KMS-11 (cell line): Measurements from ENCODE around the gene P2RY14.

Source experiments
- H2AFZ ChIP-seq: fragments of 200-600 bp; sonication (generic); 2 replicates; pipeline ENCODE4 v1.6.1; 2016; ENCODE audit warnings: antibody characterized with exemption, mixed run types, low read depth
- H3K27ac ChIP-seq: fragments of 200-600 bp; sonication (generic); 2 replicates; pipeline ENCODE4 v1.6.1; 2016; ENCODE audit warnings: mild to moderate bottlenecking, mixed run types
- H3K27me3 ChIP-seq: fragments of 200-600 bp; sonication (generic); 2 replicates; pipeline ENCODE4 v1.6.1; 2017; ENCODE audit warnings: mild to moderate bottlenecking, low read depth, mixed run types, moderate library complexity; ENCODE audit not compliant: insufficient read depth
- H3K36me3 ChIP-seq: fragments of 200-600 bp; sonication (generic); 2 replicates; pipeline ENCODE4 v1.6.1; 2017; ENCODE audit warnings: mild to moderate bottlenecking, mixed run types; ENCODE audit not compliant: insufficient read depth
- H3K4me1 ChIP-seq: fragments of 200-600 bp; sonication (generic); 2 replicates; pipeline ENCODE4 v1.6.1; 2016; ENCODE audit warnings: mild to moderate bottlenecking, low read depth, mixed run types; ENCODE audit not compliant: poor library complexity, severe bottlenecking
- H3K4me2 ChIP-seq: fragments of 200-600 bp; sonication (generic); 2 replicates; pipeline ENCODE4 v1.7.0; 2016; ENCODE audit warnings: mild to moderate bottlenecking, mixed run types
- H3K4me3 ChIP-seq: fragments of 200-600 bp; sonication (generic); IDR thresholded peaks from 2 replicates; pipeline ENCODE4 v1.6.1; 2017; ENCODE audit warnings: low read depth, low read length, mixed read lengths; ENCODE audit not compliant: insufficient read depth
- H3K79me2 ChIP-seq: fragments of 200-600 bp; sonication (generic); 2 replicates; pipeline ENCODE4 v1.6.1; 2016; ENCODE audit warnings: low read depth, mixed run types; ENCODE audit not compliant: insufficient read depth
- H3K9ac ChIP-seq: fragments of 200-600 bp; sonication (generic); 2 replicates; pipeline ENCODE4 v1.6.1; 2016; ENCODE audit warnings: mild to moderate bottlenecking, mixed run types
- H4K20me1 ChIP-seq: fragments of 200-600 bp; sonication (generic); 2 replicates; pipeline ENCODE4 v1.6.1; 2016; ENCODE audit warnings: mild to moderate bottlenecking, mixed run types; ENCODE audit not compliant: insufficient read depth
- CTCF ChIP-seq: fragments of 200-600 bp; sonication (generic); conservative IDR thresholded peaks from 2 replicates; pipeline ENCODE4 v1.6.1; 2017; ENCODE audit warnings: low read depth, mild to moderate bottlenecking, antibody characterized with exemption, low read length, moderate library complexity, mixed read lengths

Gene P2RY14

DNA sequence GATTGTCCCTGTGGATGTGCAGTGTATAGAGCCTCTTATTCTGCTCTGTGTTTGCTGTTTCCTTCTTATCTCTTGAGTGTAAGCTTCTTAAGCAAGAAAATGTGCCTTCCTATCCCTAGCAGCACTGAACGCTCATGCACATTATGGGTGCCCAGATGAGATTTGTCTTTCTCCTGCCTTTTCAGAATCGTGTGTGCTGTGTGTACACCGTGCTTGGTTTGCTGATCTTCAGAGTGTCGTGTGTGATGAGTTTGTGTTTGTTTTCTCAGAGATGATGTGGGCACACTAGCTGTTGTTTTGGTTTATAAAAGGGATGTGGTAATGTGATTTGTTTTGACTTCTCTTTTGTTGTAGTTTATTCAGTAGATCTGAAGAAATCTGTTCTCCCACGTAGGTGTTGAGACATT is 95.1 kb downstream of the P2RY14 start:
- no peak overlapping the region for H3K4me2 ChIP-seq
- no peak overlapping the region for H2AFZ ChIP-seq
- H4K20me1 ChIP-seq, result no peaks in the 10 kb centered on the region
- no peak overlapping the region for H3K4me3 ChIP-seq
- H3K79me2 ChIP-seq, result no peaks in the 10 kb centered on the region
- no peak for TF ChIP-seq CTCF
- H3K27ac ChIP-seq, result no peak overlapping the region
- no peak overlapping the region for H3K9ac ChIP-seq
- no peaks in the 10 kb centered on the region for H3K36me3 ChIP-seq
- H3K4me1 ChIP-seq, result no peaks in the 10 kb centered on the region
- no peaks in the 10 kb centered on the region for H3K27me3 ChIP-seq

GRCh38 chr3:151182349-151183079 is 95.8 kb downstream of the P2RY14 start:
- H3K4me3 ChIP-seq, result no peak overlapping the region
- H3K36me3 ChIP-seq, result no peaks in the 10 kb centered on the region
- no peak overlapping the region for H3K27ac ChIP-seq
- no peaks in the 10 kb centered on the region for H3K4me1 ChIP-seq
- no peak overlapping the region for H2AFZ ChIP-seq
- no peak overlapping the region for H3K4me2 ChIP-seq
- no peak for TF ChIP-seq CTCF
- H4K20me1 ChIP-seq, result no peaks in the 10 kb centered on the region
- H3K9ac ChIP-seq, result no peak overlapping the region
- H3K27me3 ChIP-seq, result no peaks in the 10 kb centered on the region
- H3K79me2 ChIP-seq, result no peaks in the 10 kb centered on the region

DNA sequence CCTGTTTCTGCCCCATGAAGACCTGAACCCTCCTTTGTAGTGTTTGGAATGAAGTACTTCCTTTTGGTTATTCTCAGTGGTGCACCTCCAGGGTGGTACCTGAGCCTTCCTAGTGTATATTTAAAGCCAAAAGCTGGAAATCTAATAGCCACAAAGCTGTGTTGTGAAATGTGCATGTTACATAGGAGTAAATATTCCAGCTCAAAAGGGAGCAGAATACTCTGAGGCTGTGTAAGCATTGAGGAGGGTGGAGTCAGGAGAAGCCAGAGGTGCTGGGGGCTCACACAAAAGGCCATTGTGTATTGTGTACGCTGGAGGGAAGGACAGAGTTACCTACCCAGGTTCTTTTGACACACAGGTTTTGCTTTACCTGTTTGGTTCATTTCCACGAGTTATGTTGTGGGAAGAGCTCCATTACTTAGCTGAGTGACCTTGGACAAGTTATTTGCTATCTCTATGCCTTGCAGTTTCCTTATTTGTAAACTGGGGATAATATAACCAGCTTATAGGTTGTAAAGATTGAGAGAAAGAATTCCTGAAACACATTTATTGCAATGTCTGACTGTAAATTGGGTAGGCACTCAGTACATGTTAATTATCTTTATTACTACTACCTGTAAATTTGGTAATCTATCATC is 100.0 kb downstream of the P2RY14 start:
- TF ChIP-seq CTCF, result no peak
- Histone ChIP-seq H3K79me2 (no peaks in the 10 kb centered on the region), H3K27me3 (no peaks in the 10 kb centered on the region), H2AFZ (no peak overlapping the region), H3K4me2 (no peak overlapping the region), H3K4me1 (no peaks in the 10 kb centered on the region), H3K36me3 (no peaks in the 10 kb centered on the region), H3K27ac (no peak overlapping the region), H3K9ac (no peak overlapping the region), H4K20me1 (no peaks in the 10 kb centered on the region), H3K4me3 (no peak overlapping the region)

- no peak overlapping the region for H3K27ac ChIP-seq
- no peak overlapping the region for H3K9ac ChIP-seq
- H3K79me2 ChIP-seq, result no peaks in the 10 kb centered on the region
- no peak for TF ChIP-seq CTCF
- H3K4me2 ChIP-seq, result no peak overlapping the region
- H3K27me3 ChIP-seq, result no peaks in the 10 kb centered on the region
- H2AFZ ChIP-seq, result no peak overlapping the region
- H4K20me1 ChIP-seq, result no peaks in the 10 kb centered on the region
- no peak overlapping the region for H3K4me3 ChIP-seq
- no peaks in the 10 kb centered on the region for H3K36me3 ChIP-seq
- H3K4me1 ChIP-seq, result peaks cover 15% of the 10 kb centered on the region
Measured at GRCh38 chr3:151175952-151176351, 102.4 kb downstream of the P2RY14 start.
